IMR-90 (cell line): ENCODE measurements around the gene VAV1. TPM values are rescaled to one million over a fixed set of nuclear protein-coding genes. Genes with fewer than 3 reads are reported as not detected.
"Not testable (repeated sequence)": the region's sequence is repeated elsewhere in the genome, so short reads cannot be mapped to it uniquely, and the experiment has no call there.

Experiments used
- ATAC-seq: fragments of 200-7000 bp; cut with Tn5 transposase; 2 replicates; pipeline ENCODE4 v1.9.1; 2020; ENCODE audit warnings: low read depth, mild to moderate bottlenecking, moderate library complexity
- BruUV-seq: library from RNA; stranded (reverse); fragments of 400-500 nt; replicated peaks from 2 replicates; lab custom pipeline; 2021; lab: Mats Ljungman, UMichigan
- CTCF ChIA-PET: fragments of 300-600 bp; formaldehyde crosslinking; extraction: SDS; loops from one replicate; lab custom pipeline; 2021; ENCODE audit warnings: antibody characterized with exemption; lab: Yijun Ruan, JAX
- POLR2A ChIA-PET: fragments of 300-600 bp; sonication (Branson Sonifier 250); formaldehyde crosslinking; loops from one replicate; lab custom pipeline; 2022; ENCODE audit warnings: antibody characterized with exemption; ENCODE audit not compliant: unreplicated experiment; lab: Charles Lee
- DNase-seq: peaks from one replicate; pipeline ENCODE4 v3.0.0; 2013
- H2AFZ ChIP-seq: replicated peaks from 2 replicates; pipeline ENCODE3; 2013; ENCODE audit warnings: low read length, mild to moderate bottlenecking; ENCODE audit not compliant: poor library complexity
- H2AK5ac ChIP-seq: 2 replicates; pipeline ENCODE4 v1.6.1; 2013; ENCODE audit warnings: low read depth, low read length, inconsistent platforms
- H2AK9ac ChIP-seq: replicated peaks from 2 replicates; pipeline ENCODE3; 2013; ENCODE audit warnings: mild to moderate bottlenecking, low read depth, low read length, moderate library complexity; ENCODE audit not compliant: poor library complexity
- H2BK120ac ChIP-seq: 2 replicates; pipeline ENCODE4 v1.6.1; 2013; ENCODE audit warnings: low read depth, low read length, inconsistent platforms
- H2BK15ac ChIP-seq: 3 replicates; pipeline ENCODE4 v1.6.1; 2013; ENCODE audit warnings: low read depth, low read length, inconsistent platforms
- H2BK20ac ChIP-seq: 2 replicates; pipeline ENCODE4 v1.6.1; 2013; ENCODE audit warnings: low read depth, mild to moderate bottlenecking, inconsistent platforms, low read length, moderate library complexity
- H2BK5ac ChIP-seq: 2 replicates; pipeline ENCODE4 v1.6.1; 2013; ENCODE audit warnings: mild to moderate bottlenecking, low read depth, low read length, inconsistent platforms; ENCODE audit not compliant: poor library complexity, severe bottlenecking
- H3K14ac ChIP-seq: replicated peaks from 2 replicates; pipeline ENCODE4 v1.6.1; 2013; ENCODE audit warnings: low read depth, low read length, inconsistent platforms
- H3K18ac ChIP-seq: 2 replicates; pipeline ENCODE4 v1.6.1; 2013; ENCODE audit warnings: low read depth, low read length, control low read depth
- H3K23ac ChIP-seq: 2 replicates; pipeline ENCODE4 v1.6.1; 2013; ENCODE audit warnings: low read depth, low read length, inconsistent platforms
- H3K27ac ChIP-seq: 2 replicates; pipeline ENCODE4 v1.5.1; 2013; ENCODE audit warnings: mild to moderate bottlenecking, control low read depth, low read length; ENCODE audit not compliant: insufficient read depth
- H3K27me3 ChIP-seq: 2 replicates; pipeline ENCODE4 v1.6.1; 2013; ENCODE audit warnings: low read length; ENCODE audit not compliant: control insufficient read depth, insufficient read depth
- H3K36me3 ChIP-seq: 2 replicates; pipeline ENCODE4 v1.6.1; 2013; ENCODE audit warnings: low read length, mixed read lengths; ENCODE audit not compliant: control insufficient read depth, insufficient read depth
- H3K4ac ChIP-seq: 2 replicates; pipeline ENCODE4 v1.6.1; 2013; ENCODE audit warnings: low read depth, low read length, inconsistent platforms
- H3K4me1 ChIP-seq: 2 replicates; pipeline ENCODE4 v1.6.1; 2013; ENCODE audit warnings: low read length, mixed read lengths; ENCODE audit not compliant: control insufficient read depth, insufficient read depth
- H3K4me2 ChIP-seq: 2 replicates; pipeline ENCODE4 v1.6.1; 2013; ENCODE audit warnings: low read depth, mild to moderate bottlenecking, control low read depth, low read length, moderate library complexity
- H3K4me3 ChIP-seq: 2 replicates; pipeline ENCODE4 v1.5.1; 2013; ENCODE audit warnings: low read depth, mild to moderate bottlenecking, control low read depth, low read length, moderate library complexity; ENCODE audit not compliant: insufficient read depth
- H3K56ac ChIP-seq: 2 replicates; pipeline ENCODE4 v1.6.1; 2013; ENCODE audit warnings: low read length, inconsistent platforms; ENCODE audit not compliant: insufficient read depth; ENCODE audit errors: extremely low read depth
- H3K79me1 ChIP-seq, 2 experiments: 2 replicates each; pipeline ENCODE4 v1.6.1; 2013; ENCODE audit warnings: low read length in 2 of 2, inconsistent platforms in 1 of 2, low read depth in 1 of 2
- H3K9ac ChIP-seq: 2 replicates; pipeline ENCODE4 v1.6.1; 2013; ENCODE audit warnings: low read depth, low read length, control low read depth
- H3K9me1 ChIP-seq: 2 replicates; pipeline ENCODE4 v1.6.1; 2013; ENCODE audit warnings: low read length, inconsistent platforms; ENCODE audit not compliant: insufficient read depth
- H3K9me3 ChIP-seq: 2 replicates; pipeline ENCODE4 v1.6.1; 2013; ENCODE audit warnings: low read length; ENCODE audit not compliant: control insufficient read depth, insufficient read depth
- H4K20me1 ChIP-seq: 2 replicates; pipeline ENCODE4 v1.6.1; 2013; ENCODE audit warnings: low read length, inconsistent platforms; ENCODE audit not compliant: insufficient read depth
- H4K5ac ChIP-seq: 2 replicates; pipeline ENCODE4 v1.6.1; 2013; ENCODE audit warnings: mild to moderate bottlenecking, low read depth, low read length, control low read depth
- H4K8ac ChIP-seq, 2 experiments: 2 replicates each; pipeline ENCODE4 v1.6.1; 2013; ENCODE audit warnings: low read depth in 2 of 2, low read length in 2 of 2, control low read depth in 1 of 2, inconsistent platforms in 1 of 2
- H4K91ac ChIP-seq: 2 replicates; pipeline ENCODE4 v1.6.1; 2013; ENCODE audit warnings: low read depth, low read length, inconsistent platforms; ENCODE audit not compliant: insufficient read depth
- CEBPB ChIP-seq: IDR thresholded peaks from 2 replicates; pipeline ENCODE4 v1.6.1; 2012; ENCODE audit warnings: low read depth, low read length, improper control_type of control experiment
- FOS ChIP-seq: fragments of 150-350 bp; IDR thresholded peaks from 2 replicates; pipeline ENCODE4 v1.6.1; 2016; ENCODE audit warnings: low read depth, low read length
- NFE2L2 ChIP-seq: fragments of 150-350 bp; IDR thresholded peaks from 2 replicates; pipeline ENCODE4 v1.6.1; 2016; ENCODE audit warnings: low read depth, mild to moderate bottlenecking, low read length
- WGBS, 2 experiments: methylation state at CpG; one replicate each; pipeline versions ENCODE4 v1.1.5 to v1.1.7; 2013; ENCODE audit warnings: missing lambda C conversion rate in 2 of 2; ENCODE audit not compliant: insufficient read length in 1 of 2; ENCODE audit errors: extremely low coverage in 2 of 2; 5-methylcytosine and 5-hydroxymethylcytosine counted together
- dilution Hi-C: fragments of 300-500 bp; cut with HindIII; formaldehyde crosslinking; loops from one replicate; pipeline ENCODE4 v1.14.3; 2018; ENCODE audit warnings: low sequenced_read_pairs; ENCODE audit not compliant: unreplicated experiment
- in situ Hi-C: fragments of 300-500 bp; cut with MboI; formaldehyde crosslinking; loops from 3 replicates; pipeline ENCODE4 v1.14.3; 2019; ENCODE audit warnings: low sequenced_read_pairs, inconsistent platforms, mixed read lengths
- intact Hi-C: fragments of 100-400 bp; cut with micrococcal nuclease; formaldehyde crosslinking; loops from 2 replicates; pipeline ENCODE4 v1.10.0; 2022
- polyA plus RNA-seq, 3 experiments: library from polyadenylated mRNA; depleted of rRNA; stranded (reverse); fragments of >200 nt; gene quantifications; 2 replicates each; pipeline ENCODE4 v1.2.3, GENCODE V29; 2012; ENCODE audit warnings: low replicate concordance in 1 of 3
- total RNA-seq: library from RNA; depleted of rRNA; stranded (reverse); fragments of >200 nt; gene quantifications from 2 replicates; pipeline ENCODE4 v1.2.3, GENCODE V29; 2012
- TF ChIP-seq, protein P1 (sequence below): fragments of 150-350 bp; IDR thresholded peaks from 2 replicates; pipeline ENCODE4 v1.6.1; 2017; ENCODE audit warnings: mild to moderate bottlenecking, antibody characterized with exemption, low read length, low read depth
- TF ChIP-seq, protein P2 (sequence below): fragments of 150-350 bp; IDR thresholded peaks from 2 replicates; pipeline ENCODE4 v1.6.1; 2016; ENCODE audit warnings: low read depth, mild to moderate bottlenecking, low read length, moderate library complexity, borderline replicate concordance

Gene VAV1
- total and polyA plus RNA-seq, 2 of the 4 experiments (the other 2 are of a cell fraction) = not detected

- WGBS, 2 experiments = 100% methylated on average over 1 of the region's 4 CpGs; no CpG with 5 or more reads in 1 of the 2 experiments
- DNase-seq = no peak
- H3K79me1 ChIP-seq = no peaks in the 10 kb centered on the region
Measured at GRCh38 chr19:6761053-6761676, 11.3 kb upstream of the VAV1 start.

GRCh38 chr19:6762253-6762797, 10.2 kb upstream of the VAV1 start:
- DNase-seq, H3K4me3 ChIP-seq, CTCF ChIA-PET, H3K9me3 ChIP-seq, H2AK5ac ChIP-seq, intact Hi-C loops, H3K4me2 ChIP-seq, H3K4ac ChIP-seq, H3K27ac ChIP-seq, H3K23ac ChIP-seq, H2BK20ac ChIP-seq, POLR2A ChIA-PET, H2AK9ac ChIP-seq, H4K91ac ChIP-seq, H3K36me3 ChIP-seq, H2BK15ac ChIP-seq, H3K14ac ChIP-seq, H4K20me1 ChIP-seq, H3K18ac ChIP-seq, in situ Hi-C loops, dilution Hi-C loops, H4K8ac ChIP-seq, ATAC-seq, BruUV-seq, H3K27me3 ChIP-seq, H2AFZ ChIP-seq, H3K9ac ChIP-seq, H4K5ac ChIP-seq, H3K56ac ChIP-seq, H3K9me1 ChIP-seq, H3K79me1 ChIP-seq, H3K4me1 ChIP-seq, H2BK120ac ChIP-seq, H2BK5ac ChIP-seq: not testable (repeated sequence)
- no CpG with 5 or more reads among the region's 8 CpGs for WGBS, 2 experiments

More at GRCh38 chr19:6761053-6761676, 11.3 kb upstream of the VAV1 start:
- intact Hi-C loops = no loop called here
- H3K4ac ChIP-seq = no peak overlapping the region
- H4K91ac ChIP-seq = no peak overlapping the region
- H3K27me3 ChIP-seq = no peaks in the 10 kb centered on the region; the same call in 1 of the 2 replicates
- H2AK9ac ChIP-seq = no peak overlapping the region
- no peaks in the 10 kb centered on the region for H3K36me3 ChIP-seq
- no peak overlapping the region for H2AFZ ChIP-seq
- H3K4me2 ChIP-seq = no peak overlapping the region
- H2BK120ac ChIP-seq = no peak overlapping the region
- H3K27ac ChIP-seq = no peak overlapping the region
- no peak overlapping the region for H2BK15ac ChIP-seq
- no peak overlapping the region for H3K18ac ChIP-seq
- TF ChIP-seq CEBPB (no peak), NFE2L2 (no peak), FOS (no peak)
- TF ChIP-seq, protein P1, sequence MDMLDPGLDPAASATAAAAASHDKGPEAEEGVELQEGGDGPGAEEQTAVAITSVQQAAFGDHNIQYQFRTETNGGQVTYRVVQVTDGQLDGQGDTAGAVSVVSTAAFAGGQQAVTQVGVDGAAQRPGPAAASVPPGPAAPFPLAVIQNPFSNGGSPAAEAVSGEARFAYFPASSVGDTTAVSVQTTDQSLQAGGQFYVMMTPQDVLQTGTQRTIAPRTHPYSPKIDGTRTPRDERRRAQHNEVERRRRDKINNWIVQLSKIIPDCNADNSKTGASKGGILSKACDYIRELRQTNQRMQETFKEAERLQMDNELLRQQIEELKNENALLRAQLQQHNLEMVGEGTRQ = peak; percentile 69; the same call in 1 of the 2 replicates
- TF ChIP-seq, protein P2, sequence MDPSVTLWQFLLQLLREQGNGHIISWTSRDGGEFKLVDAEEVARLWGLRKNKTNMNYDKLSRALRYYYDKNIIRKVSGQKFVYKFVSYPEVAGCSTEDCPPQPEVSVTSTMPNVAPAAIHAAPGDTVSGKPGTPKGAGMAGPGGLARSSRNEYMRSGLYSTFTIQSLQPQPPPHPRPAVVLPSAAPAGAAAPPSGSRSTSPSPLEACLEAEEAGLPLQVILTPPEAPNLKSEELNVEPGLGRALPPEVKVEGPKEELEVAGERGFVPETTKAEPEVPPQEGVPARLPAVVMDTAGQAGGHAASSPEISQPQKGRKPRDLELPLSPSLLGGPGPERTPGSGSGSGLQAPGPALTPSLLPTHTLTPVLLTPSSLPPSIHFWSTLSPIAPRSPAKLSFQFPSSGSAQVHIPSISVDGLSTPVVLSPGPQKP = no peak
- no peak overlapping the region for H4K8ac ChIP-seq
- H3K4me1 ChIP-seq = no peaks in the 10 kb centered on the region
- no peak overlapping the region for H4K5ac ChIP-seq
- H3K4me3 ChIP-seq = no peak overlapping the region
- no peak overlapping the region for H3K14ac ChIP-seq
- no peak for ATAC-seq
- H3K23ac ChIP-seq = no peak overlapping the region
- H4K20me1 ChIP-seq = no peaks in the 10 kb centered on the region
- no peak overlapping the region for H3K9ac ChIP-seq
- BruUV-seq = no TSS peak
- H3K56ac ChIP-seq = no peak overlapping the region
- in situ Hi-C loops = no loop called here
- H3K9me1 ChIP-seq = no peaks in the 10 kb centered on the region
- no peak overlapping the region for H2BK5ac ChIP-seq
- H2BK20ac ChIP-seq = no peak overlapping the region
- CTCF ChIA-PET = interaction anchor here (0.6 kb wide), 1 partner anchor 73 kb away, joined by 7 read pairs; no protein-coding TSS in a partner anchor
- dilution Hi-C loops = no loop called here
- POLR2A ChIA-PET = no interaction called here
- H3K9me3 ChIP-seq = no peaks in the 10 kb centered on the region
- H2AK5ac ChIP-seq = no peak overlapping the region
